Activated naive CD4-positive, alpha-beta T cell treated with anti-CD3 and anti-CD28 coated beads, Interleukin-2, amount 50 U/mL, for 72 hours (primary cell): ENCODE measurements around the gene MYBPH. TPM values are rescaled to one million over a fixed set of nuclear protein-coding genes. Genes with fewer than 3 reads are reported as not detected.
A peak's percentile ranks its signal among the peaks of the same experiment; 100 is the strongest.

Experiments used
- ATAC-seq, 2 donors: fragments of 150-1000 bp; cut with Tn5 transposase; 2 replicates each; pipeline ENCODE4 v1.10.0; 2021; ENCODE audit warnings: mild to moderate bottlenecking in 2 of 2, moderate library complexity in 2 of 2
- DNase-seq, 2 donors: peaks; one replicate each; pipeline ENCODE4 v3.0.0; 2021 to 2022; ENCODE audit warnings: low spot score in 2 of 2
- H3K27ac Mint-ChIP-seq, 2 donors: one replicate each; pipeline ENCODE4 v1.8.0; 2022; ENCODE audit warnings: mild to moderate bottlenecking in 2 of 2, mixed read lengths in 2 of 2
- H3K36me3 Mint-ChIP-seq, 2 donors: one replicate each; pipeline ENCODE4 v1.8.0; 2022; ENCODE audit warnings: mixed read lengths in 2 of 2
- H3K9me3 Mint-ChIP-seq, 2 donors: one replicate each; pipeline ENCODE4 v1.8.0; 2022; ENCODE audit warnings: mixed read lengths in 2 of 2
- total RNA-seq, 2 donors: library from RNA; stranded (reverse); gene quantifications; one replicate each; pipeline ENCODE4 v1.2.3, GENCODE V29; 2022

MYBPH gene
- total RNA-seq, 2 donors from 2014 or later, result not detected

GRCh38 chr1:203174324-203174985, 1.2 kb downstream of the MYBPH start:
- Mint-ChIP-seq H3K27ac (no peak overlapping the region), H3K9me3 (no peaks in the 10 kb centered on the region), H3K36me3 (no peaks in the 10 kb centered on the region)
- no peak for ATAC-seq
- no peak for DNase-seq

- no peak for ATAC-seq
- Mint-ChIP-seq H3K27ac (no peak overlapping the region), H3K36me3 (no peaks in the 10 kb centered on the region), H3K9me3 (no peaks in the 10 kb centered on the region)
- no peak for DNase-seq
Observed at GRCh38 chr1:203173566-203173965, 2.1 kb downstream of the MYBPH start.

- ATAC-seq (no peak), DNase-seq (no peak)
- no peaks in the 10 kb centered on the region for H3K36me3 Mint-ChIP-seq
- H3K27ac Mint-ChIP-seq, result no peak overlapping the region
- H3K9me3 Mint-ChIP-seq, result no peaks in the 10 kb centered on the region
Observed at GRCh38 chr1:203173011-203173555, 2.5 kb downstream of the MYBPH start.

GRCh38 chr1:203172184-203173010, 3.2 kb downstream of the MYBPH start:
- Mint-ChIP-seq H3K36me3 (no peaks in the 10 kb centered on the region), H3K9me3 (no peaks in the 10 kb centered on the region), H3K27ac (no peak overlapping the region)
- ATAC-seq (peak; percentile 49 to 73), DNase-seq (peak in 1 of 2 donors; percentile 74)

GRCh38 chr1:203171341-203172183, 4.1 kb downstream of the MYBPH start:
- Mint-ChIP-seq H3K27ac (no peak overlapping the region), H3K9me3 (no peaks in the 10 kb centered on the region), H3K36me3 (no peaks in the 10 kb centered on the region)
- ATAC-seq (no peak), DNase-seq (no peak)

GRCh38 chr1:203170625-203171330, 4.8 kb downstream of the MYBPH start:
- Mint-ChIP-seq H3K36me3 (no peaks in the 10 kb centered on the region), H3K27ac (no peak overlapping the region), H3K9me3 (no peaks in the 10 kb centered on the region)
- peak in 1 of 2 donors; percentile 16 for ATAC-seq
- no peak for DNase-seq

GRCh38 chr1:203169770-203170520, 5.7 kb downstream of the MYBPH start:
- Mint-ChIP-seq H3K27ac (no peak overlapping the region), H3K9me3 (no peaks in the 10 kb centered on the region), H3K36me3 (no peaks in the 10 kb centered on the region)
- DNase-seq (no peak), ATAC-seq (no peak)

GRCh38 chr1:203168991-203169390, 6.6 kb downstream of the MYBPH start:
- H3K36me3 Mint-ChIP-seq, result no peaks in the 10 kb centered on the region
- no peaks in the 10 kb centered on the region for H3K9me3 Mint-ChIP-seq
- ATAC-seq, result no peak
- H3K27ac Mint-ChIP-seq, result no peak overlapping the region
- no peak for DNase-seq

- ATAC-seq (no peak), DNase-seq (no peak)
- H3K36me3 Mint-ChIP-seq, result no peaks in the 10 kb centered on the region
- H3K9me3 Mint-ChIP-seq, result no peaks in the 10 kb centered on the region
- no peak overlapping the region for H3K27ac Mint-ChIP-seq
Observed at GRCh38 chr1:203168256-203168786, 7.3 kb downstream of the MYBPH start.

GRCh38 chr1:203167913-203168200, 7.8 kb downstream of the MYBPH start:
- H3K9me3 Mint-ChIP-seq, result no peaks in the 10 kb centered on the region

GRCh38 chr1:203167026-203167912, 8.4 kb downstream of the MYBPH start:
- ATAC-seq, result no peak
- Mint-ChIP-seq H3K36me3 (no peaks in the 10 kb centered on the region), H3K27ac (no peak overlapping the region), H3K9me3 (no peaks in the 10 kb centered on the region)
- DNase-seq, result no peak

More at GRCh38 chr1:203167913-203168200, 7.8 kb downstream of the MYBPH start:
- ATAC-seq, result no peak
- Mint-ChIP-seq H3K36me3 (no peaks in the 10 kb centered on the region), H3K27ac (no peak overlapping the region)
- no peak for DNase-seq

- Mint-ChIP-seq H3K36me3 (no peaks in the 10 kb centered on the region), H3K27ac (peak overlapping the region in 1 of 2 donors; percentile 15), H3K9me3 (no peaks in the 10 kb centered on the region)
- DNase-seq (no peak), ATAC-seq (peak; percentile 28 to 43)
Observed at GRCh38 chr1:203166192-203166940, 9.3 kb downstream of the MYBPH start.

GRCh38 chr1:203165800-203166161, 9.8 kb downstream of the MYBPH start:
- DNase-seq, result no peak
- no peak for ATAC-seq
- no peaks in the 10 kb centered on the region for H3K9me3 Mint-ChIP-seq
- peak overlapping the region in 1 of 2 donors; percentile 15 for H3K27ac Mint-ChIP-seq
- no peaks in the 10 kb centered on the region for H3K36me3 Mint-ChIP-seq

- no peaks in the 10 kb centered on the region for H3K36me3 Mint-ChIP-seq
- no peak overlapping the region for H3K27ac Mint-ChIP-seq
- no peak for ATAC-seq
- no peak for DNase-seq
- no peaks in the 10 kb centered on the region for H3K9me3 Mint-ChIP-seq
Observed at GRCh38 chr1:203165101-203165799, 10.4 kb downstream of the MYBPH start.
